NCI-H82 treated with DMSO at 0.1 percent for 48 hours (cell line): ENCODE measurements around the gene TEAD4.

Experiments used
- DNase-seq: peaks from one replicate; lab custom pipeline; 2025; ENCODE audit not compliant: unreplicated experiment; lab: John Stamatoyannopoulos, UW

TEAD4 gene

DNA sequence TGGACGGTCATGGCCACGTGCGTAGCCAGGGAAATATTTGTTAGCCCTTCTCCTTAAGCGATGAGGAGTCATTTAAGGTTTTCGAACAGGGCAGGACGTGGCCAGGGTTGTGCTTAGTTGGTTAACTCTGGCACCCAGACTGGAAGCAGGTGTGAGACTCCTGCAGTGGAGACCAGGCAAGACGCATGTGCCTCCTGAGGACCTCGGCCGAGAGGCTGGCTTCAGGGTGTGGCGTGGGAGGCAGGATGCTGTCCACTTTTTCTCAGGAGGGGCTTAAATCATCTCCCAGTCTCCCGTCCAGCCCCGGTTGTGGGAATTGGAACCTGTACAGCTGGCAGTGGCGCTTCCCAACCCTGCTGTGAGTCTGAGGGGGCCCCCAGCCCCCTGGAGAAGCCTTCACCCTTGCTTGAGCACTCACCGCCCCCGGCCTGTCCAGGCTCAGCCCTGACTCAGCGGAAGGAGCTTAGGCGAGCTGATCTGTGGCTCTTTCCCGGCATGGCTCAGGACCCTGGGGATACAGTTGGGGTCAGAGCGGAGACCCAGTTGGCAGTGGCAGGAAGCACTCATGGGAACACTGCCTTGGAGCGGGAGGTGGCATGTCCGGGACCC lies 71.7 kb downstream of the TEAD4 start:
- DNase-seq, result no peak

- no peak for DNase-seq
These were observed 73.0 kb downstream of the TEAD4 start for GRCh38 chr12:3032161-3032560.

DNA sequence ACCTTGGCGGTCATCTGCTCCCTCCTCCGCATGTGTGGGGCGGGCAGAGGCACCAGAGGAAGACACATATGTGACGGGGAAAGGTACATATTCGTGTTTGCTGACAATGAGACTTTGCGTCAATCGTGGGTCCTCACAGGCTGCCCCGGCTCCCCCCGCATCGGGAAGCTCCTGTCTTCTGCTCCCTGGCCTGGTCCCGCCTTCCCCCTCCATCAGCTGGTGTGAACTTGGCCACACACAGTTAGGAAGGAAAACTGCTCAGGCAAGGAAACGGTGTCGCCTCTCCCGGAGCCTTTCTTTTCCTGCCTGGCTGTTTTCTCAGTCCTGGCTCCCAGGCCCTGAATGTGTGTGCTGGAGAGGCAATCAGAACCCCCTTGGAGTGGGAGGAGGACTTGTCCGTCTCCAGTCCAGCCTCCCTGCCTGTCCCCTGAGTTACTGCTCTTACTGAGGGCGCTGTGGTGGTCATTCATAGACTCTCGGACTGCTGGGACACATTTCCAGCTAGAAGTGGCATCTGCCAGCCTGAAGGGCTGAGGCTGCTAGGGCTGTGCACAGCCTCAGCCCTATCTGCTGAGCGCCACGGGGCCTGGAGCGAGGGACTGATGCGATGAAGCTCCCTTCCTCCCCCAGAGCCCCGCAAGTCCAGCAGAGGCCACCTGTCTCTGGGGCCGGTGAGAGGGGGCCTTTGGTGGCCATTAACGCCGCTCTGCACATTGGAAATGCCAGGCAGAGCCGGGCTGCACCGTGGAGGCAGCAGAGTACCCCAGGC lies 73.8 kb downstream of the TEAD4 start:
- DNase-seq, result no peak

GRCh38 chr12:3033539-3033867 lies 74.3 kb downstream of the TEAD4 start:
- no peak for DNase-seq

- peak; percentile 74 for DNase-seq
These were observed 75.0 kb downstream of the TEAD4 start for GRCh38 chr12:3034067-3034750.

- DNase-seq, result no peak
These were observed 76.0 kb downstream of the TEAD4 start for GRCh38 chr12:3035171-3035570.

DNA sequence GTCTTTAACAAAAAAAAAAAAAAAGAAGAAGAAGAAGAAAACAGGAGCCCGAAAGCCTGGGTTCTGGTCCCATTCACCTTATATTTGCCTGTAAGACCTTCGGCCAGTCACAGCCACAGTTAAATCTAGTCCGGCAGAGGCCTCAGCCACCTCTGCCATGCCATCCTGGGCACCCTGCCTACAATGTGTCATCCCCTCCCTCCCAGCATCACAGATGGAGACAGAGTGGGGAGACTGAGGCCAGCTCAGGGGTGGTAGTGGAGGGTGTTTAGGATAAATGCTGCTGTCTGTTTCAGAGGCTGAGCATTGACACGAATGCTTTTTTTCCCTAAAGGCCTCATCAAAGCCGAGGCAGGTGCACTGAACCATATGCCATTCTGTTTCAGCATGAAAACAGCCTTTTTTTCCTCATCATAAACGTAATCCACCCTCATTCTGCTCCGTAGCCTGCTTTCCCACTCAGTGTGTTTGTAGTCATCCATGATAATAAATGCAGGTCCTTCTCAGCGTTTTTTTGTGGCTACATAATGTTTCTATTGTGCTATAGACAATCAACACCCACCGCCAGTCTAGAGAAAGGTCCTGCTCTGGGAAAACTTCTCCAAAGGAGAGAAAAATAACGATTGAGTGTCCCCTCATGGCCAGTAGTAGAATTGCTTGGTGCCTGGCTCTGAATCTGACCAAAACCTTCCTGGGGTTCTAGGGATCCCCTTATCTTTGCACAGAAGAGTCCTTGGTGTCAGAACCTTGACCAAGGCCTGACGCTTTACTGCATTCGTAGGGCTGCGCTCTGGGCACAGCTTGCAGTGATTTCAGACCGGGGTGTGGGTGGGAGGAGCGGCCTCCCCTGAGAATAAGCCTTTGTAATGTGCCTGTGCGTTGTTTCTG lies 76.9 kb downstream of the TEAD4 start:
- DNase-seq, result no peak

GRCh38 chr12:3036901-3037600 lies 77.9 kb downstream of the TEAD4 start:
- DNase-seq, result no peak

DNA sequence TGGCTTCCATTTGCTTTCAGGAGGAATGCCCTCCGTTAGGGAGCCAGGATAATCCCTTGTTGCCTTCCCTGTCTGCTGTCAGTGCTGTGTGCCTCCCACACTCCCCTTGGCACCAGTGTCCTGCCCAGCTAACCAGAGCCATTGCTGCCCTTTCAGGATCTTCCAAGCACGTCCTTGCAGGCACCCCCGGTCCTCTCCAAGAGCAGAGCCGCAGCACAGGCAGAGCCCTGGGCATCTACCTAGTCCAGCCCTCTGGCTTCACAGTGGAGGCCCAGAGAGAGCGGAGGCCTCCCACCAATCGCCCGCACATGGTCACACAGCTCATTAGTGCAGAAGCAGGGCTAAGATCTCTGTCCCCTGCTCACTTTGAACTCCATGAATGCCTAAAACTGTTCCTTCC lies 79.0 kb downstream of the TEAD4 start:
- no peak for DNase-seq

DNA sequence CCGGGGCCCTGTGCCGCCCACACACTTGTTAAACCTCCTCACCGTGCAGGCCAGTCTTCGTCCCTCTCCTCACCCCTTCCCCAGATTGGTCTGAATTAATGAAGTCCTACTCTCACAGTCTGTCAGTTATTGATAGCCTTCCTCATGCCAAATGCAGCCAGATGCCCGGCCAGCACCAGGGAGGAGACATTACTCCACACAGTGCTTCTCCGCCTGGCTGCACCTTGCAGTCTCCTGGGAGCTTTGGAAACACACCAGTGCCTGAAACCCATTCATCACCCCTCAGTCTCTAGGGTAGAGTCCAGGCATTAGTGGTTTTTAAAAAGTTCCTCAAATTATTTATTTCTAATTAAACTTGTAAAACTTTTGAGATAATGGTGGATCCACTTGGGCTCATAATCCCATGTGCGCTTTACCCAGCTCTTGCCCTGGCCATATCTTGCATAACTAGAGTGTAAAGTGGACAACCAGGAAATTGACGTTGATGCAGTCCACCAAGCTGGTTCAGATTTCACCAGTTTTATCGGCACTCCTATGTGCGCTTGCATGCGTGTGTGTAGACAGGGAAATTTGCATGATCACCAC lies 79.8 kb downstream of the TEAD4 start:
- DNase-seq, result no peak

DNA sequence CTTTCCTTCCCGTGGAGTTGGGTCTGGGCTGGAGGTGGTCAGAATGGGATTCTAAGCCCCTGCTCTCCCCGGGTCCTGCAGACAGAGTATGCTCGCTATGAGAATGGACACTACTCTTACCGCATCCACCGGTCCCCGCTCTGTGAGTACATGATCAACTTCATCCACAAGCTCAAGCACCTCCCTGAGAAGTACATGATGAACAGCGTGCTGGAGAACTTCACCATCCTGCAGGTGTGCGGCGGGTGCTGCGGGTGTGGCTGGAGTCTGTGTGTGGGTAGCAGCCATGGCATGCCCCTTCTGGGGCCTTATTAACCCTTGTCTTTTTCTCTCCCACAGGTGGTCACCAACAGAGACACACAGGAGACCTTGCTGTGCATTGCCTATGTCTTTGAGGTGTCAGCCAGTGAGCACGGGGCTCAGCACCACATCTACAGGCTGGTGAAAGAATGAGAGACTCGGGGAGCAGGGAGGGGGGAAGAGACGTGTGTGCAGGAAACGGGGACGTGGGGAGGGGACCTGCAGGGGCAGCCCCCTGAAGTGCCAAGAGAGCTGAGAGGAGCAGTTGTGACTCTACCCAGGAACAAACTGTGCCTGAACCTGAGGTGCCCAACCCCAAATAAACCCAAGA lies 80.9 kb downstream of the TEAD4 start:
- no peak for DNase-seq

DNA sequence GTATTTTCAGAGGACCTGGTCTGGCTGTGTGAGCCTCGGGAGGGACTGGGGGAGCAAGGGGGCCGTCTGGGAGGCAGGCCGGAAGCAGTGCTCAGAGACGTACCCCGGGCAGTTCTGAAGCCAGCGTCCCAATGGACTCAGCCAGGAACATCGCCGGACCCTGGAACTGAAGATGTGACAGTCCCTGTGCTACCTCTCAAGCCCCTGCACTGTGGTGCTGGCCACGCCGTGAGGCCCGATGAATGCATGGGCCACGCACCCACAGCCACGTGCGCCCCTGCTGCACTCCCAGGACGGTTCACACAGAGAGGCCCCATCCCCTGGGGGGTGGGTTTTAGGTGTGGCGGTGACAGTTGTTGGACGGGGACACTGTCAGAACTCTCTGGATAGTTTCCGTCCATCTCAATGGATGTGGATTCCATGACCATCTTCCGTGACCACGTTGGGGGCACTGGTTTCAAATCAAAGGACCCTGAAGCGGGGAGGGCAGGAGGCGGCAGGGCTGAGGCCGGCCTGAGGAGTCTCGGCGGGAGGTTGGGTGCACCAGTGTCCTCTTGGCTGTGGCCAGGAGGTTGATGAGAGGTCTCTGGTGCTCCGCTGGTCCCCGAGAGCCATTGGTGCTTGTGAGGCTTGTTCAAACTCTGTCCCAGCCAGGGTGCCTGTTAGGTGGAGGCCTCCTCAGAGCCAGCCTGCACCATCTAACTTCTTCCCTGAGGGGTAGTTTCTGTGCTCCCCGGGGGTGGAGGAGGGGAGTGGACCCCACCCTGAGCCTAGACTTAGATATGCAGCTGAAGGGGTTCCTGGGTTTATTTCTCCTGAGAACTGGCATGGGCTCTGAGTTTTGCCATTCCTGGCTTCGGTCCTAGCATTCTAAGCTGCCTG lies 81.7 kb downstream of the TEAD4 start:
- DNase-seq, result no peak

DNA sequence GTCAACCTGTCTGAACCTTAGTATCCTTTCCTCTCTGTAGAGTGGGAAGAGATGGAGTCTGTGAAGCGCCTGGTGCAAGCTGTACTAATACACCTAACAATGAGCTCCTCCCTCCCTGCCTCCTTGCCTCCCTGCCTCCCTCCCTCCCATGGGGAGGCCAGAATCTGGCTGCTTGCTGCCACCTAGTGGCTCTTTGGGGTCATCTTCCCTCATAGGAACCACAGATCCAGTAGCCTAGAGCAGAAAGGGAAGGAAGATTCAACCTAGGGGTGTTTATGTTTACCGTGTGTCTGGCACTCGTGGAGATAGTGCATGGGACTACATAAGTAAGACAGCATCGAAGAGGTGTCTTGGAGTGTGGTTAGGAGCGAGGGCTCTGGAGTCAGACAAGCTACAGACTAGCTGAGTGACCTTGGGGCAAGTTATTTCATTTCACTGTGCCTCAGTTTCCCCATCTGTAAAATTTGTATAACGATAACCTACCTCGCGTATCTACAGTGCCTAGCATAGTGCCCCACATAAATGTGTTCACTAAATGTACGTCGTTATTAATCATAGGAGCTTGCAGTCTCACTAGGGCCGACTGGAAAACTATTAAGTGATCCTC lies 82.5 kb downstream of the TEAD4 start:
- peak; percentile 62 for DNase-seq

GRCh38 chr12:3042394-3042793 lies 83.2 kb downstream of the TEAD4 start:
- DNase-seq, result no peak

- DNase-seq, result no peak
These were observed 83.6 kb downstream of the TEAD4 start for GRCh38 chr12:3042826-3043225.

- no peak for DNase-seq
These were observed 84.2 kb downstream of the TEAD4 start for GRCh38 chr12:3043406-3043805.

GRCh38 chr12:3044141-3044630 lies 85.0 kb downstream of the TEAD4 start:
- DNase-seq, result no peak

- DNase-seq, result no peak
These were observed 86.3 kb downstream of the TEAD4 start for GRCh38 chr12:3045494-3045893.
